ENCODE results near the gene ETHE1.

DNA sequence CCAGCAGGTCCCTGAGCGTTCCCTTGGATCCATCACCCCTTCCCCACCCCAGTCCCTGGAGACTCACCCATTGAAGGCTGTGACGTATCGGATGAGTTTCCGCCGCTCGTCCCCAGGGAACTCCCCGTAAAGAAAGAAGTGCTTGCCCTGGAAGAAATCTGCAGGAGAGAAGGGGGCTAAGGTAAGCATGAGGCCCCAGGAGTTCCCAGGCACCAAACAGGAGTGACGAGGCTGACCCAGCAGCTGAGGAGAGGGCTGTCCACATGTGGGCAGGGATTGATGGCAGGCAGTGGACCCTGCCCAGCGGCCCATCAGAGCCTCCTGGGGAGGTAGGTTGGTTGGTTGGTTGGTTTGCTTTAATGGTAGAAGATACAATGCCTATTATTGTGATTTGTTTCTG is 17.1 kb upstream of the ETHE1 start:
- TF ChIP-seq, protein P1, sequence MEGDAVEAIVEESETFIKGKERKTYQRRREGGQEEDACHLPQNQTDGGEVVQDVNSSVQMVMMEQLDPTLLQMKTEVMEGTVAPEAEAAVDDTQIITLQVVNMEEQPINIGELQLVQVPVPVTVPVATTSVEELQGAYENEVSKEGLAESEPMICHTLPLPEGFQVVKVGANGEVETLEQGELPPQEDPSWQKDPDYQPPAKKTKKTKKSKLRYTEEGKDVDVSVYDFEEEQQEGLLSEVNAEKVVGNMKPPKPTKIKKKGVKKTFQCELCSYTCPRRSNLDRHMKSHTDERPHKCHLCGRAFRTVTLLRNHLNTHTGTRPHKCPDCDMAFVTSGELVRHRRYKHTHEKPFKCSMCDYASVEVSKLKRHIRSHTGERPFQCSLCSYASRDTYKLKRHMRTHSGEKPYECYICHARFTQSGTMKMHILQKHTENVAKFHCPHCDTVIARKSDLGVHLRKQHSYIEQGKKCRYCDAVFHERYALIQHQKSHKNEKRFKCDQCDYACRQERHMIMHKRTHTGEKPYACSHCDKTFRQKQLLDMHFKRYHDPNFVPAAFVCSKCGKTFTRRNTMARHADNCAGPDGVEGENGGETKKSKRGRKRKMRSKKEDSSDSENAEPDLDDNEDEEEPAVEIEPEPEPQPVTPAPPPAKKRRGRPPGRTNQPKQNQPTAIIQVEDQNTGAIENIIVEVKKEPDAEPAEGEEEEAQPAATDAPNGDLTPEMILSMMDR (IDR thresholded peaks at IDR 0.05): no peak
- no peak for TF ChIP-seq POLR2AphosphoS5 (IDR thresholded peaks at IDR 0.05)
